ENCODE data around the gene MKRN2OS.

Gene MKRN2OS

GRCh38 chr3:12586403-12586802 is 41.1 kb upstream of the MKRN2OS start:
- no peak for TF ChIP-seq CTCF (conservative IDR thresholded peaks at IDR 0.05)
- H3K27ac ChIP-seq: no peak overlapping the region

GRCh38 chr3:12585970-12586369 is 40.7 kb upstream of the MKRN2OS start:
- no peak for TF ChIP-seq CTCF (conservative IDR thresholded peaks at IDR 0.05)
- no peak for TF ChIP-seq ZFX (IDR thresholded peaks at IDR 0.05)
- no peak overlapping the region for H3K27ac ChIP-seq

- no peak for TF ChIP-seq CTCF (conservative IDR thresholded peaks at IDR 0.05)
- no peak for TF ChIP-seq ZFX (IDR thresholded peaks at IDR 0.05)
- no peak overlapping the region for H3K27ac ChIP-seq
Measured at GRCh38 chr3:12585181-12585580, 39.9 kb upstream of the MKRN2OS start.

GRCh38 chr3:12584083-12584482 is 38.8 kb upstream of the MKRN2OS start:
- no peak overlapping the region for H3K27ac ChIP-seq
- TF ChIP-seq ZFX (IDR thresholded peaks at IDR 0.05) (no peak), CTCF (conservative IDR thresholded peaks at IDR 0.05) (no peak)

- TF ChIP-seq ZFX (IDR thresholded peaks at IDR 0.05) (no peak), CTCF (conservative IDR thresholded peaks at IDR 0.05) (no peak)
- H3K27ac ChIP-seq: no peak overlapping the region
Measured at GRCh38 chr3:12583280-12583679, 38.0 kb upstream of the MKRN2OS start.

- H3K27ac ChIP-seq: no peak overlapping the region
- no peak for TF ChIP-seq CTCF (conservative IDR thresholded peaks at IDR 0.05)
- TF ChIP-seq ZFX (IDR thresholded peaks at IDR 0.05): no peak
Measured at GRCh38 chr3:12582730-12583129, 37.4 kb upstream of the MKRN2OS start.

GRCh38 chr3:12579905-12580304 is 34.6 kb upstream of the MKRN2OS start:
- no peak overlapping the region for H3K27ac ChIP-seq

More at GRCh38 chr3:12579905-12580304, 34.6 kb upstream of the MKRN2OS start:
- TF ChIP-seq CTCF (conservative IDR thresholded peaks at IDR 0.05): no peak
- TF ChIP-seq ZFX (IDR thresholded peaks at IDR 0.05): no peak

All from C4-2B (cell line).